HG02973 (cell line): Measurements from ENCODE around the gene KIF3A.

Experiments
- ATAC-seq: cut with Tn5 transposase; IDR thresholded peaks from one replicate; pipeline ENCODE4 v1.9.1; 2021; ENCODE audit warnings: moderate library complexity; ENCODE audit not compliant: unreplicated experiment

The KIF3A gene

GRCh38 chr5:132771503-132771998 lies 34.2 kb upstream of the KIF3A start:
- ATAC-seq = no peak

DNA sequence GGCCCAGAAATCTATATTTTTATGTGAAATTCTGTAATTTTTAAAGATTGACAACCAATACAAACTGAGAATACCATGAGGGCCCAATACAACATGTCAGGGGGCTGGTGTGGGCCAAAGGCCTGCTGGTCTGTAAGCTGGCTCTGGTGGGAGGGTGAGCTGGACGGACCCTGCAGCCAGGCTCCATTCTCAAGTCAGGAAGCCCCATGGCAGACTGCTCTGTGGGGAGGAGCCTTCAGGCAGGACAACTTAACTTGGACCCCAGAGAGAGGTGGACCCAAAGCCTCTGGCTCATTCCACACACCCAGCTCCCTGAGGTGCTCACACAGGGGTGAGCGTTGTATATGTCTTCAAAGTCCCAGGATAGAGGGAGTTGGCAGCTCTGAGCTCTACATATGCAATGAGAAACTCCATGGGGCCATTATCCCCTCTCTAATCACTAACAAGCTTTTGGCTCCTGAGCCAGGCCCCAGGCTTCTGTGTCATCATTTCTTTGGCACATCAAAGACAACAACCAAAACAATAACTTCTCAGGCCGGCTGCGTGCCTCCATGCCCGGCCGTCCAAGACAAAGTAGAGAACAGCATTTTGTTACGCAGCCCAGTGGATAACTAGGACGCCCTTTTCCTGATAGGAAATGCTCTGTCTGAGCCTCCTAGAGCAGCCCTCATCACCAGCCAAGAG lies 33.3 kb upstream of the KIF3A start:
- no peak for ATAC-seq

DNA sequence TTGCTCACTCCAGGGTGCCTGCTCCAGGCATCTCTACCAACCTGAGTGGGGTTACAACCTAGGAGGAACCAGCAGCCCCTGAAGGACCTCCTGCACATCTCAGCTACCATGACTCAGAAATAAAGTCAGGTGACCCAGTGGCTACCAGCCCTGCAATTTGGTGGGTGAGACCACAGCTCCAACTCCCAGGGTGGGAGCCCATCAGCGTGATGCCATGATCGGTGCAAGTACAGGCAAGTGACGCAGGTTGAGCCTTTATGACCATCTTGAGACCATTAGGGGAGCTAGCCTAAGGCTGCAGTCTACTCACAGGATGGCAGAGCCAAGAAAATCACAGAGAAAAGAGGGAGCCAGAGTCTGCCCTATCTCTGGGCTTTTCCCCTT lies 31.1 kb upstream of the KIF3A start:
- ATAC-seq = no peak

DNA sequence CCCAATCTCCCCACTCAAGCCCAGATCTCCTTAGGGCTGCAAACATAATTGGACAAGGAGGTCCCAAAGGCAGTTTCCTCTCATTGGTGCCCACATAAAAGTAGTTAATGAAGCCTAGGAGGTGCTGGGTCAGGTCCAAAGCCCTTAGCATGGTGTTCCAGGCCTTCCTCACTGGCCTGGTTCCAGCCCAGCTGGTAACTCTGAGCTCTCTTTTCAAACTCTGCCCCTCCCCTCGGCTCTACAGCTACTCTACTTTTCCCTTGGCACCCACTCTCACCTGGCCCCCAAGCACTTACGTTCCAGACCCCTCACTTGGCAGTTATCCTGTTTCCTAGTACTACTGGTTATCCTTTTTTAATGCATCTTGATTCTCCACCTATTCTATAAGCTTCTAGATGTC lies 29.8 kb upstream of the KIF3A start:
- ATAC-seq = no peak

DNA sequence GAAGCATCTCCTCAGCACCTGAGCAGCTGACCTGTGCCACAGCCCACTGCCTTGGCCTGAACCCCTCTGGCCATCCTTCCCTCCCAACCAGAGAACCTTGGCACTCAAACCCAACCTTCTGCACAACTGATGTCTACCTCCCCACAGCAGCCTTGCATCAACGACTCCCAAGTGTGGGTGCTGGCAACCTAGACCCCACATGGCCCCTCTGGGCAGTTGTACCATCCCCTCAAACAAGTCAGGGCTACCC lies 29.4 kb upstream of the KIF3A start:
- ATAC-seq = no peak

GRCh38 chr5:132766020-132766805 lies 28.9 kb upstream of the KIF3A start:
- ATAC-seq = no peak

DNA sequence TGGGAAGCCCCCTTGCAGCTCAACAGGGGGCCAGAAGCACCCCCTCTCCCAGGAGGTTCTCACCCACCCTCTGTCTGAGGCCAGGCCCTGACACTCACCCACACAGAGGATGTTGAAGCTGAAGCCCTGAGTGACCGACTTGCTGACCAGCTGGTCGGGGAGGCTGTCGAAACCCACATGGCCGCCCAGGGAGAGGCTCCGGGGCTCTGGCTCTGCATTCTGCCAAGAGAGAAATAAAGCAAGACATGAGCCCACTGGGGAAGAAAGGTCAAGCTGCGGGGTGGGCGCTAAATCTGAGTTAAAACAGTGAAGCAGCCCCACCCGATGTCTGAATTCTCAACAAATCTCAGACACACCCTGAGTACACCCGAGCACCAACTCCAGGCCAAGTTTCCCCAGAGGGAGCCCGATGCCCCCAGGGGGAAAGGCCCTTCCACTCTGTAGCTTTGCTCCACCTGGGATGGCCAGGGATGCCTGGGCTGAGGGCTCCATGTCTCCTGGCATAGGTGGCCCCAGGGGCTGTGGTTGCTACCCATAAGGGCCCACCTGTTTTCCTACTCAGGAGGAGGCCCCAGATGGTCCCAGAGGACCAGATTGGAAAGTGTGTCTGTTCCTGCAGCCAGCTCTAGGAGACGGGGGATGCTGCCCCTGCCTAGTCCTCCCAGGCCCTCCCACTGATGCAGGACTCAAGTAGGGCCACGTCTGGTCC lies 28.1 kb upstream of the KIF3A start:
- no peak for ATAC-seq

DNA sequence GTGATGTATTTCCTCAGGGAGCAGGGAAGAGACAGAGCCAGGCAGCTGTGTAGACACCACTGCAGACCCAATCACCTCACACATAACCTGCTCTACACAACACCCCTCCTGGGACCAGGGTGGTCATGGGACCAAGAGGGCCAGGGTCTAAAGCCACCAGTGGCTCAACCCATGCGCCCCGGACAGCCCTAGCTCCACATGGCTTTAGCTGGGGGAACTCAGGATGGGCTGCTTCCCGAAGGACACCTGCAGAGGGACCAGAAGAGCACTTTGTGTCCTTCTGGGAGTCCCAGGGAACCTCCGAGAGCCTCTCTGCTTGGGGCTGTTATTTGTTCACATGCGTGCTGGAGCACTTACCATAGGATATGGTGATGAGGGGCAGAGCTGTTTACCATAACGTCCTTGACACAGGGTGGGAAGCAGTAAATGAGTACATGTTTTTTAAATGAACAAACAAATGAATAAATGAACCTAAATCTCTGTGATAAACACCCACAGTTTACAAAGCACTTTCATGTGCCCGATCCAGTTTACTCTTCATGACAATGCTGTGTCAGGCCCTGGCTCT lies 27.4 kb upstream of the KIF3A start:
- ATAC-seq = no peak

DNA sequence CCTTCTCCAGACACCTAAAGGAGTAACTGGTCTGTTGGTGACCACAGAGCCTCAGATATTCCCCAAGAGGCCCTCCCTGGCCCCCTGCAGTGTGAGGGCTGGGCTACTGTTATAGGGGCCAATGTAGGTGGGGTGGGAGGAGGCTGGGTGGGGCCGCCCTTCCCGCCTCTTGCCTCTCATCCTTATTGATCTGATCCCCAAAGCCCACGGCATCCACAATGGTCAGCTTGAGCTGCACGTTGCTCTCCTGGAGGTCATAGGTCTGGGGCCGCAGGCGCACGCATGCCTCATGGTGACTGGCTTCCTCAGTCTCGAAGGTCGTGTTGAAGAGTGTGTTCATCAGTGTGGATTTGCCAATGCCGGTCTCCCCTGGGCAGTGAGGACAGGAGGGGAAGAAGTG lies 26.7 kb upstream of the KIF3A start:
- no peak for ATAC-seq

DNA sequence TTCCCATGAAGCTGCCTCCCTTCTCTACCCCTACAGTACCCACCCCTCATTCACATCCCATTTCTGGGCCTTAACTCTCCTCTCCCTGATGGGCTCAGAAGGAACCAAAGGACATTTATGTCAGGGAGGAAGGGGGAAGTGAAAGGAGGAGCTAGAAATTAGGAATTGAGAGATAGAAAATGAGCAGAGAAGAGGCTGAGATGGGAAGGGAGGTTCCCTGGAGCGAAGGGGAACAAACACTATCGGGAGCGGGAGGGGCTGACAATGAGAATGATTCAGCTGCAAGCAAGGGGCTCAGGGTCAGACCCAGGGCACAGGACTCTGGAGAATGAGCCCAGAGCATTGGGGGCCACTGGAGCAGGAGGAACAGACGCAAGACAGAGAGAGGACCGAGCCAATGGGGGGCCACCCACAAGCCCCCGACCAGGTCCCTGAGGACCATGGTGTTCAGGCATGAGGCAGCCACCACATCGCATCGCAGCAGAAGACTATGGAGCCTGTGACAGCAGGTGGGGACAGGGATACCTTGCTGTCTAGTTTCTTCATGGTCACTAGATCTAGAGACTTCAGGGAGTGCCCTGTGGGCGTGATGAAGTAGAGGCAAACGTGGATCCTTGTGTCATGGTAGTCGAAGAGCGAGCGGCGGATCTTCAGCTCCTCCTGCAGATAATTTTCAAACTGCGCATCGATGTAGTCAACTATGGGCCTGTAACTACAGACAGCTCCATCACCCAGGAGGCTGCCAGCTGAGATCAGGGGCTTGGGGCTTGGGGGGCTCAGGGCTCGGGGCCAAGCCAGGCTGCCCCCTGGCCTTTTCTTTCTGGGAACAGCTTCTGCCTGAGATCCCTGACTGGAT lies 26.1 kb upstream of the KIF3A start:
- no peak for ATAC-seq

- no peak for ATAC-seq
These were observed 25.1 kb upstream of the KIF3A start for GRCh38 chr5:132762246-132763000.

DNA sequence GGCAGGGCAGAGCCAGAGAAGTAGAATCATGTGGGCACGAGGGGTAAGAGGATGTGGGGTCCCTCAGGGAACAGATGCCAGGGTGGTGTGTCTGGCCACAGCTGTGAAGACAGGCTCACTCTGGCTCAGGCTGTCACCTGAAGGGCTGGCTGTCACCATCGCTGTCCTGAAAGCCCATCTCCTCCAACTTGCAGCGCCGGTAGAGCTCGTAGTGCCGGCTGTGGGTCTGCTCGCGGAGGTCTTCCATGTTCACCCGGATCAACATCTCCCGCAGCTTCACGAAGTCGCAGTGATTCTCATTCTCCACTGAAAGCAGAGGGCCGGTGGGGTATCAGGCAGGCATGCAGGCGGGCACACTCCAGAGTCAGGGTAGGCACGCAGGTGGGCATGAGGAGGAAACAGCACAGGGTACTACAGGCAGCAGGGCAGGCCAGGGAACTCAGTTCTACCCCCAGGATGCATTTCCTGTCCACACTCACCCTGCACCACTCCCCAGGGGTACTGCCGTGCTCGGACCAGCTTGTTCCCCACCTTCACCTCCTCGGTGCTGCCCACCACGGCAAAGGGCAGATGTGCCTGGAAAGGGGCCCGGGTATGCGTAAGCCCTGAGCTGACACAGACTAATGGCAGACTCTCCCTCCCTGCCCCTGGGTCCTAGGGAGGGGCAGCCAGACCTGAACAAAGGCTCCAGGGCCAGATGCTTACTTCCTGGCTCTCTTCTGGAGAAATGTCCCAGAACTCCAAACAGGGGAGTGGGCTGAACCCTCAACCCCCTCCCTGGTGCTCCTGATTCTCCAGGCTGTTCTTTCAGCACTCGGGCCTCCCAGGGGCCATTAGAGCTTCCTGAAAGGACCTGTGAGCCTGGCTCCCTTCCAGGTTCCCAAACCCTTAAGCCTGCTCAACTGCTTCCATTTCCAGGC lies 24.2 kb upstream of the KIF3A start:
- ATAC-seq = no peak

- ATAC-seq = no peak
These were observed 23.4 kb upstream of the KIF3A start for GRCh38 chr5:132760601-132761317.

GRCh38 chr5:132760049-132760420 lies 22.7 kb upstream of the KIF3A start:
- no peak for ATAC-seq

- ATAC-seq = no peak
These were observed 22.0 kb upstream of the KIF3A start for GRCh38 chr5:132759114-132760048.

- ATAC-seq = no peak
These were observed 21.1 kb upstream of the KIF3A start for GRCh38 chr5:132758451-132758850.

- no peak for ATAC-seq
These were observed 19.2 kb upstream of the KIF3A start for GRCh38 chr5:132756542-132756941.
